ENCODE data around the gene KIAA1671.

GRCh38 chr22:25160120-25160996 is 207.8 kb downstream of the KIAA1671 start:
- no peak for TF ChIP-seq CTCF (IDR thresholded peaks at IDR 0.05)
- no peak for TF ChIP-seq POLR2A (IDR thresholded peaks at IDR 0.05)
- TF ChIP-seq EP300 (IDR thresholded peaks at IDR 0.05), result no peak
